ENCODE measurements around the gene CSNK2A3.

DNA sequence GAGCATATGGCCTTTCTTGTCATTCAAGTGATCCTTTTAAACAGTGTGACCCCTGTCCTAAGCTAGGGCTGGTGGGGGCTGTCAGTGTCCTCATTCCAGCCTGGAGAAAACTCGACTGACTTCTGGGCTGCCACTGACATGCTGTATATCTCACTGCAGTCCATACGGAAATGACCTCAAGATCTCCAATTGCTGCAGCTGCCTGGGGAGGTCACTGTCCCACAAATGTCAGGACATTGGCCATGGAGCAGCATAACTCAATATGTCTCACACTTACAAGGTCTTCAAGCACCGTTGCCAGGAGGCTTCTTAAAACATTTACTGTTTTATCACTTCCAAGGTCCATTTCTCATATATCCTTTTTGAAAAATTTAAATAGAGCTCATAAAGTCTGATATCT lies 27.8 kb upstream of the CSNK2A3 start:
- TF ChIP-seq POLR2A (IDR thresholded peaks at IDR 0.05) (no peak), POLR2AphosphoS5 (IDR thresholded peaks at IDR 0.05) (no peak), EP300 (IDR thresholded peaks at IDR 0.05; ENCODE audit: low read depth) (no peak)
- TF ChIP-seq, protein P1, sequence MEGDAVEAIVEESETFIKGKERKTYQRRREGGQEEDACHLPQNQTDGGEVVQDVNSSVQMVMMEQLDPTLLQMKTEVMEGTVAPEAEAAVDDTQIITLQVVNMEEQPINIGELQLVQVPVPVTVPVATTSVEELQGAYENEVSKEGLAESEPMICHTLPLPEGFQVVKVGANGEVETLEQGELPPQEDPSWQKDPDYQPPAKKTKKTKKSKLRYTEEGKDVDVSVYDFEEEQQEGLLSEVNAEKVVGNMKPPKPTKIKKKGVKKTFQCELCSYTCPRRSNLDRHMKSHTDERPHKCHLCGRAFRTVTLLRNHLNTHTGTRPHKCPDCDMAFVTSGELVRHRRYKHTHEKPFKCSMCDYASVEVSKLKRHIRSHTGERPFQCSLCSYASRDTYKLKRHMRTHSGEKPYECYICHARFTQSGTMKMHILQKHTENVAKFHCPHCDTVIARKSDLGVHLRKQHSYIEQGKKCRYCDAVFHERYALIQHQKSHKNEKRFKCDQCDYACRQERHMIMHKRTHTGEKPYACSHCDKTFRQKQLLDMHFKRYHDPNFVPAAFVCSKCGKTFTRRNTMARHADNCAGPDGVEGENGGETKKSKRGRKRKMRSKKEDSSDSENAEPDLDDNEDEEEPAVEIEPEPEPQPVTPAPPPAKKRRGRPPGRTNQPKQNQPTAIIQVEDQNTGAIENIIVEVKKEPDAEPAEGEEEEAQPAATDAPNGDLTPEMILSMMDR (IDR thresholded peaks at IDR 0.05) = no peak

Measured in transverse colon (tissue), 4 donors.